DOHH2 (cell line): ENCODE data around the gene PCYT1A.
A peak's percentile ranks its signal among the peaks of the same experiment; 100 is the strongest.
"Not testable (repeated sequence)": the region's sequence is repeated elsewhere in the genome, so short reads cannot be mapped to it uniquely, and the experiment has no call there.

Experiments
- H3F3A ChIP-seq: fragments of 200-600 bp; sonication (generic), shearing (Covaris generic); 2 replicates; pipeline ENCODE4 v1.6.0; 2016; ENCODE audit warnings: antibody characterized with exemption, mild to moderate bottlenecking; ENCODE audit not compliant: control insufficient read depth, insufficient read depth
- H3K27ac ChIP-seq: fragments of 200-600 bp; sonication (generic); 2 replicates; pipeline ENCODE4 v1.5.1; 2014; ENCODE audit warnings: low read depth, mild to moderate bottlenecking, low read length, moderate library complexity
- H3K27me3 ChIP-seq: fragments of 200-600 bp; sonication (generic); 2 replicates; pipeline ENCODE4 v1.6.1; 2014; ENCODE audit warnings: mild to moderate bottlenecking, low read length, mixed read lengths; ENCODE audit not compliant: control insufficient read depth
- H3K36me3 ChIP-seq: fragments of 200-600 bp; sonication (generic); 2 replicates; pipeline ENCODE4 v1.6.1; 2014; ENCODE audit warnings: mild to moderate bottlenecking, low read length, moderate library complexity, mixed read lengths; ENCODE audit not compliant: control insufficient read depth
- H3K4me1 ChIP-seq: fragments of 200-600 bp; sonication (generic); 2 replicates; pipeline ENCODE4 v1.6.1; 2014; ENCODE audit warnings: mild to moderate bottlenecking, low read length, mixed read lengths; ENCODE audit not compliant: control insufficient read depth
- H3K4me2 ChIP-seq: fragments of 200-600 bp; sonication (generic); 2 replicates; pipeline ENCODE4 v1.6.0; 2014; ENCODE audit warnings: mild to moderate bottlenecking, low read length, moderate library complexity
- H3K4me3 ChIP-seq: fragments of 200-600 bp; sonication (generic); 2 replicates; pipeline ENCODE4 v1.5.1; 2014; ENCODE audit warnings: mild to moderate bottlenecking, low read length, mixed read lengths
- H3K79me2 ChIP-seq: fragments of 200-600 bp; sonication (generic); 2 replicates; pipeline ENCODE4 v1.6.1; 2014; ENCODE audit warnings: mild to moderate bottlenecking, low read length, mixed read lengths; ENCODE audit not compliant: control insufficient read depth
- H3K9me2 ChIP-seq: fragments of 200-600 bp; sonication (generic); replicated peaks from 2 replicates; pipeline ENCODE4 v1.6.1; 2014; ENCODE audit warnings: mild to moderate bottlenecking, low read length, mixed read lengths; ENCODE audit not compliant: control insufficient read depth
- H3K9me3 ChIP-seq: fragments of 200-600 bp; sonication (generic); 2 replicates; pipeline ENCODE4 v1.6.1; 2014; ENCODE audit warnings: antibody characterized with exemption, low read length, mixed read lengths; ENCODE audit not compliant: control insufficient read depth, insufficient read depth
- H4K20me1 ChIP-seq: fragments of 200-600 bp; sonication (generic); 2 replicates; pipeline ENCODE4 v1.6.0; 2014; ENCODE audit warnings: low read depth, mild to moderate bottlenecking, antibody characterized with exemption, low read length, moderate library complexity; ENCODE audit not compliant: control insufficient read depth, insufficient read depth
- CTCF ChIP-seq: fragments of 200-600 bp; sonication (generic); IDR thresholded peaks from one replicate; pipeline ENCODE4 v1.5.1; 2014; ENCODE audit warnings: antibody characterized with exemption, mild to moderate bottlenecking, low read depth, low read length; ENCODE audit not compliant: poor library complexity, severe bottlenecking
- EZH2phosphoT487 ChIP-seq: fragments of 200-600 bp; sonication (generic); IDR thresholded peaks from 2 replicates; pipeline ENCODE4 v1.6.1; 2017; ENCODE audit warnings: borderline replicate concordance, mild to moderate bottlenecking, antibody characterized with exemption, low read length, moderate library complexity, mixed read lengths

Gene PCYT1A

GRCh38 chr3:196184881-196185280 is 102.6 kb downstream of the PCYT1A start:
- no peaks in the 10 kb centered on the region for H3K9me2 ChIP-seq
- no peak for TF ChIP-seq EZH2phosphoT487
- TF ChIP-seq CTCF: no peak
- no peaks in the 10 kb centered on the region for H3K36me3 ChIP-seq
- no peak overlapping the region for H3K4me3 ChIP-seq
- no peaks in the 10 kb centered on the region for H4K20me1 ChIP-seq
- H3K4me2 ChIP-seq: no peak overlapping the region
- no peaks in the 10 kb centered on the region for H3K27me3 ChIP-seq
- no peaks in the 10 kb centered on the region for H3K79me2 ChIP-seq
- H3K4me1 ChIP-seq: peaks cover 35% of the 10 kb centered on the region
- H3K9me3 ChIP-seq: no peaks in the 10 kb centered on the region
- H3K27ac ChIP-seq: no peak overlapping the region
- H3F3A ChIP-seq: no peaks in the 10 kb centered on the region; the same call in 1 of the 2 replicates

GRCh38 chr3:196184169-196184432 is 103.4 kb downstream of the PCYT1A start:
- peaks cover 35% of the 10 kb centered on the region for H3K4me1 ChIP-seq
- not testable (repeated sequence) for H3K79me2 ChIP-seq, H3F3A ChIP-seq, H3K36me3 ChIP-seq, H3K4me3 ChIP-seq, H3K9me3 ChIP-seq, H3K27me3 ChIP-seq, H4K20me1 ChIP-seq, H3K9me2 ChIP-seq, H3K4me2 ChIP-seq, H3K27ac ChIP-seq

GRCh38 chr3:196181127-196181546 is 106.4 kb downstream of the PCYT1A start:
- H3K9me2 ChIP-seq: no peaks in the 10 kb centered on the region
- peaks cover 21% of the 10 kb centered on the region for H3K4me1 ChIP-seq
- TF ChIP-seq CTCF (no peak), EZH2phosphoT487 (no peak)
- H4K20me1 ChIP-seq: no peaks in the 10 kb centered on the region
- H3K27ac ChIP-seq: no peak overlapping the region
- peaks cover 6% of the 10 kb centered on the region; the same call in 1 of the 2 replicates for H3F3A ChIP-seq
- H3K9me3 ChIP-seq: no peaks in the 10 kb centered on the region
- no peaks in the 10 kb centered on the region for H3K36me3 ChIP-seq
- no peak overlapping the region for H3K4me3 ChIP-seq
- no peak overlapping the region for H3K4me2 ChIP-seq
- no peaks in the 10 kb centered on the region for H3K27me3 ChIP-seq
- no peaks in the 10 kb centered on the region for H3K79me2 ChIP-seq

GRCh38 chr3:196180346-196180745 is 107.2 kb downstream of the PCYT1A start:
- Histone ChIP-seq H3K27ac (peak overlapping the region; percentile 72), H3K27me3 (no peaks in the 10 kb centered on the region), H3K4me2 (peak overlapping the region; percentile 93), H3K9me3 (no peaks in the 10 kb centered on the region), H3F3A (peaks cover 6% of the 10 kb centered on the region; the same call in 1 of the 2 replicates), H4K20me1 (no peaks in the 10 kb centered on the region), H3K9me2 (no peaks in the 10 kb centered on the region), H3K79me2 (no peaks in the 10 kb centered on the region), H3K4me3 (peak overlapping the region; percentile 69), H3K4me1 (peaks cover 18% of the 10 kb centered on the region), H3K36me3 (no peaks in the 10 kb centered on the region)
- TF ChIP-seq CTCF (no peak), EZH2phosphoT487 (no peak)
